Endothelial cell of umbilical vein (primary cell): ENCODE data around the gene TSPAN9.

Source experiments
- EZH2 ChIP-seq: IDR thresholded peaks from 2 replicates; pipeline ENCODE4 v1.6.1; 2012; ENCODE audit warnings: borderline replicate concordance, low read depth, mild to moderate bottlenecking, moderate library complexity, low read length, inconsistent platforms; ENCODE audit not compliant: severe bottlenecking
- MAX ChIP-seq: IDR thresholded peaks from 2 replicates; pipeline ENCODE4 v1.6.1; 2011; ENCODE audit not compliant: insufficient read depth, insufficient read length
- POLR2A ChIP-seq: IDR thresholded peaks from 2 replicates; pipeline ENCODE4 v1.6.1; 2012; ENCODE audit warnings: low read depth, mild to moderate bottlenecking, control low read depth, low read length
- POLR2AphosphoS5 ChIP-seq: IDR thresholded peaks from 2 replicates; pipeline ENCODE4 v1.6.1; 2012; ENCODE audit warnings: low read depth, mild to moderate bottlenecking, control low read depth, low read length, moderate library complexity; ENCODE audit not compliant: insufficient read depth
- TF ChIP-seq, protein P1 (sequence below), 2 donors: IDR thresholded peaks; 1 replicate in 1 of 2; 2 replicates in 1 of 2; pipeline ENCODE4 v1.5.1; 2011; ENCODE audit warnings: low read length in 2 of 2, mild to moderate bottlenecking in 2 of 2, moderate library complexity in 2 of 2, control low read depth in 1 of 2, inconsistent platforms in 1 of 2, low read depth in 1 of 2; ENCODE audit not compliant: insufficient read depth in 1 of 2; ENCODE audit errors: extremely low read depth in 1 of 2

DNA sequence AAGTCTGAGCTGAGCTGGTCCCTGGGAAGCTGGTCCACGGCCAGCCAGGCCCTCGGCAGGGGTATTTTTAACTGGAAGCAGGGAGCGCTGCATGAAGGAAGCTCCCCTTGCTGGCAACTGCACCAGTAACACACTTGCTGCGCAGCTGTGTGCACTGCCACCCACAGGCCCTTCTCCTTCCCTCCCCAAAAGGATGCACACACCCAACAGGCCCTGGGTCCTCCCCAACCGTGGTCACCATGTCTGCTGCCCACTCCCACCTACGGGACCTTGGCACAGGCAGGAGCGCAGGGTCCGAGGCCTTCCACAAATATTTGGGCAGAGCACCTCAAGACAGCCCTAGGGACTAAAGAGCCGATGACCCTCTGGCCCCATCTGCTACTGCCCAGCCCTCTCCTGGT is 256.8 kb downstream of the TSPAN9 start:
- TF ChIP-seq, protein P1, sequence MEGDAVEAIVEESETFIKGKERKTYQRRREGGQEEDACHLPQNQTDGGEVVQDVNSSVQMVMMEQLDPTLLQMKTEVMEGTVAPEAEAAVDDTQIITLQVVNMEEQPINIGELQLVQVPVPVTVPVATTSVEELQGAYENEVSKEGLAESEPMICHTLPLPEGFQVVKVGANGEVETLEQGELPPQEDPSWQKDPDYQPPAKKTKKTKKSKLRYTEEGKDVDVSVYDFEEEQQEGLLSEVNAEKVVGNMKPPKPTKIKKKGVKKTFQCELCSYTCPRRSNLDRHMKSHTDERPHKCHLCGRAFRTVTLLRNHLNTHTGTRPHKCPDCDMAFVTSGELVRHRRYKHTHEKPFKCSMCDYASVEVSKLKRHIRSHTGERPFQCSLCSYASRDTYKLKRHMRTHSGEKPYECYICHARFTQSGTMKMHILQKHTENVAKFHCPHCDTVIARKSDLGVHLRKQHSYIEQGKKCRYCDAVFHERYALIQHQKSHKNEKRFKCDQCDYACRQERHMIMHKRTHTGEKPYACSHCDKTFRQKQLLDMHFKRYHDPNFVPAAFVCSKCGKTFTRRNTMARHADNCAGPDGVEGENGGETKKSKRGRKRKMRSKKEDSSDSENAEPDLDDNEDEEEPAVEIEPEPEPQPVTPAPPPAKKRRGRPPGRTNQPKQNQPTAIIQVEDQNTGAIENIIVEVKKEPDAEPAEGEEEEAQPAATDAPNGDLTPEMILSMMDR (IDR thresholded peaks at IDR 0.05; ENCODE audit: extremely low read depth in 1 of 2, insufficient read depth in 1 of 2, low read depth in 1 of 2, low read length in 2 of 2), result no peak
- TF ChIP-seq POLR2A, result no peak
- no peak for TF ChIP-seq MAX
- TF ChIP-seq POLR2AphosphoS5, result no peak
- TF ChIP-seq EZH2, result no peak
